Measurements from ENCODE around the gene IFIT2.

DNA sequence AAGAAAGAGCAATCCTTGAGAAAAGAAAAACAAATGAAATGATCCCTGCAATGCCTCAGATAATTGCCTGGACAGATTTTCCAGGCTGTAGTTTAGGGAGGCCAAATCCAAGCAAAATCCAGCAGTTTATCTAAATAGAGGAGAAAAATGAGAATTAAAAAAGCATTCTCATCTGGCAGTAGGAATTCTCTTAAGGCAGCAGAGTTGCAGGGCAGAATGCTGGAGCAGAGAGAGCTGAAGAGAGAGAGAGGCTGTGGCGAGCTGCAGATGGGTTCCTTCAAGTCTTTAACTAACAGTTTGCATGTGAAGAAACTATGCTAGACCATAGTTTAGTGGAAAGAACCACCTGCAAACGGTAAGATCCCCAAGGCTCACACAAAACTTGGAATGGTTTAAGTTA lies 44.3 kb upstream of the IFIT2 start:
- TF ChIP-seq POLR2A (IDR thresholded peaks at IDR 0.05) (no peak), CTCF (IDR thresholded peaks at IDR 0.05 in 4 of 5, conservative IDR thresholded peaks at IDR 0.05 in 1 of 5) (no peak)

All from gastrocnemius medialis (tissue), 4 donors.